Keratinocyte (primary cell): ENCODE measurements around the gene WNT7A. TPM values are rescaled to one million over a fixed set of nuclear protein-coding genes. Genes with fewer than 3 reads are reported as not detected.
"Not testable (repeated sequence)": the region's sequence is repeated elsewhere in the genome, so short reads cannot be mapped to it uniquely, and the experiment has no call there.

ENCODE experiments used
- DNase-seq: peaks from one replicate; pipeline ENCODE4 v3.0.0-alpha.2; 2011; ENCODE audit warnings: low read depth, missing footprints, low spot score
- FAIRE-seq: peaks from 2 replicates; lab custom pipeline; 2011; peaks lifted over from hg19 to GRCh38; lab: Jason Lieb, UNC
- H2AFZ ChIP-seq: 2 replicates; pipeline ENCODE4 v1.6.0; 2012; ENCODE audit warnings: low read length, control low read depth, inconsistent platforms; ENCODE audit not compliant: control insufficient read depth
- H3K27ac ChIP-seq: 2 replicates; pipeline ENCODE4 v1.5.1; 2011; ENCODE audit warnings: low read length; ENCODE audit not compliant: control insufficient read depth, insufficient read depth
- H3K27me3 ChIP-seq: 3 replicates; pipeline ENCODE4 v1.6.0; 2011; ENCODE audit warnings: low read length; ENCODE audit not compliant: control insufficient read depth, insufficient read depth; ENCODE audit errors: extremely low read depth
- H3K36me3 ChIP-seq, 2 experiments: 2 replicates in 1 of 2; 3 replicates in 1 of 2; pipeline ENCODE4 v1.5.1; 2011; ENCODE audit warnings: low read length in 2 of 2, mild to moderate bottlenecking in 1 of 2; ENCODE audit not compliant: control insufficient read depth in 2 of 2, insufficient read depth in 2 of 2; ENCODE audit errors: extremely low read depth in 1 of 2
- H3K4me1 ChIP-seq: 3 replicates; pipeline ENCODE4 v1.5.1; 2011; ENCODE audit warnings: low read length; ENCODE audit not compliant: control insufficient read depth, insufficient read depth; ENCODE audit errors: extremely low read depth
- H3K4me2 ChIP-seq: 3 replicates; pipeline ENCODE4 v1.6.0; 2011; ENCODE audit warnings: low read depth, low read length; ENCODE audit not compliant: control insufficient read depth, insufficient read depth; ENCODE audit errors: extremely low read depth
- H3K4me3 ChIP-seq, 3 experiments: fragments of 200-600 bp in 1 of 3; sonication (generic) in 1 of 3; 2 replicates in 2 of 3; 3 replicates in 1 of 3; pipeline ENCODE4 v1.5.1; 2011 to 2016; ENCODE audit warnings: low read length in 3 of 3, mild to moderate bottlenecking in 3 of 3, control low read depth in 2 of 3, inconsistent platforms in 1 of 3, low read depth in 1 of 3, mixed read lengths in 1 of 3, mixed run types in 1 of 3, moderate library complexity in 1 of 3; ENCODE audit not compliant: control insufficient read depth in 2 of 3, insufficient read depth in 2 of 3; ENCODE audit errors: extremely low read depth in 1 of 3
- H3K79me2 ChIP-seq: 2 replicates; pipeline ENCODE4 v1.6.0; 2012; ENCODE audit warnings: low read length; ENCODE audit not compliant: control insufficient read depth, insufficient read depth
- H3K9ac ChIP-seq: 3 replicates; pipeline ENCODE4 v1.6.0; 2011; ENCODE audit warnings: low read length; ENCODE audit not compliant: control insufficient read depth, insufficient read depth; ENCODE audit errors: extremely low read depth
- H3K9me1 ChIP-seq: 3 replicates; pipeline ENCODE4 v1.6.0; 2011; ENCODE audit warnings: low read length; ENCODE audit not compliant: control insufficient read depth, insufficient read depth; ENCODE audit errors: extremely low read depth
- H3K9me3 ChIP-seq: 2 replicates; pipeline ENCODE4 v1.5.1; 2012; ENCODE audit warnings: low read depth, low read length; ENCODE audit not compliant: control insufficient read depth
- H4K20me1 ChIP-seq: 3 replicates; pipeline ENCODE4 v1.6.0; 2011; ENCODE audit warnings: low read length; ENCODE audit not compliant: control insufficient read depth, insufficient read depth; ENCODE audit errors: extremely low read depth
- CTCF ChIP-seq, 3 experiments: IDR thresholded peaks in 1 of 3; conservative IDR thresholded peaks in 1 of 3; optimal IDR thresholded peaks in 1 of 3; 2 replicates in 2 of 3; 3 replicates in 1 of 3; pipeline versions ENCODE3 to v1.5.1; 2011; ENCODE audit warnings: low read length in 3 of 3, mild to moderate bottlenecking in 3 of 3, moderate library complexity in 2 of 3, control low read depth in 1 of 3, inconsistent platforms in 1 of 3; ENCODE audit not compliant: insufficient read depth in 2 of 3; ENCODE audit errors: extremely low read depth in 1 of 3
- EZH2 ChIP-seq: IDR thresholded peaks from one replicate; pipeline ENCODE4 v1.6.1; 2012; ENCODE audit warnings: inconsistent platforms, mild to moderate bottlenecking, low read length, moderate library complexity
- dilution Hi-C: fragments of 300-500 bp; cut with MboI; formaldehyde crosslinking; loops from one replicate; pipeline ENCODE4 v1.7.0; 2020; ENCODE audit warnings: low sequenced_read_pairs; ENCODE audit not compliant: extremely low pct_ligation_motif_present
- polyA minus RNA-seq, 3 experiments: library from RNA; depleted of rRNA, polyadenylated mRNA; stranded (reverse); fragments of >200 nt; gene quantifications; 1 replicate in 1 of 3; 2 replicates in 1 of 3; 3 replicates in 1 of 3; pipeline ENCODE4 v1.2.3, GENCODE V29; 2011
- polyA plus RNA-seq, 5 experiments: library from polyadenylated mRNA; depleted of rRNA in 3 of 5; stranded (reverse) in 3 of 5; stranded (forward) in 1 of 5; unstranded in 1 of 5; fragments of >200 nt; gene quantifications; 1 replicate in 1 of 5; 2 replicates in 3 of 5; 3 replicates in 1 of 5; pipeline versions ENCODE4 v1.2.1 to v1.2.3, GENCODE V29; 2011 to 2012; ENCODE audit warnings: missing spikeins in 2 of 5, low read depth in 1 of 5, low replicate concordance in 1 of 5

The WNT7A gene
- 13.0 to 36.7 TPM (median 20.3 TPM) in 3 replicates for polyA plus RNA-seq
- polyA plus RNA-seq (2011; ENCODE audit: low read depth): 5.5 TPM
- 16.2 and 26.7 TPM in 2 replicates for polyA plus RNA-seq (2011; cell fraction: cytosol; rRNA removed)
- polyA plus RNA-seq (2011; cell fraction: nucleus; rRNA removed): 26.3 and 31.8 TPM in 2 replicates
- polyA plus RNA-seq (2012; ENCODE audit: low replicate concordance): 8.2 and 51.3 TPM in 2 replicates
- polyA minus RNA-seq: 17.3 to 89.8 TPM (median 32.9 TPM) in 3 replicates
- 39.5 TPM for polyA minus RNA-seq (2011; cell fraction: cytosol; rRNA and poly(A)+ RNA removed)
- polyA minus RNA-seq (2011; cell fraction: nucleus; rRNA and poly(A)+ RNA removed): 30.3 and 32.0 TPM in 2 replicates

- TF ChIP-seq CTCF (optimal IDR thresholded peaks at IDR 0.05 in 1 of 3, IDR thresholded peaks at IDR 0.05 in 1 of 3, conservative IDR thresholded peaks at IDR 0.05 in 1 of 3; ENCODE audit: extremely low read depth in 1 of 3, insufficient read depth in 2 of 3, low read length in 3 of 3): peak in 2 of 3 experiments; percentile 84 to 88
- TF ChIP-seq EZH2: no peak
- no peaks in the 10 kb centered on the region for H3K9me1 ChIP-seq
- dilution Hi-C loops: no loop called here
These were observed at the start of gene WNT7A for GRCh38 chr3:13879946-13880810. TSS of gene WNT7A (minus strand) at chr3:13880071. CDS start at chr3:13879816, 255 bp downstream.

DNA sequence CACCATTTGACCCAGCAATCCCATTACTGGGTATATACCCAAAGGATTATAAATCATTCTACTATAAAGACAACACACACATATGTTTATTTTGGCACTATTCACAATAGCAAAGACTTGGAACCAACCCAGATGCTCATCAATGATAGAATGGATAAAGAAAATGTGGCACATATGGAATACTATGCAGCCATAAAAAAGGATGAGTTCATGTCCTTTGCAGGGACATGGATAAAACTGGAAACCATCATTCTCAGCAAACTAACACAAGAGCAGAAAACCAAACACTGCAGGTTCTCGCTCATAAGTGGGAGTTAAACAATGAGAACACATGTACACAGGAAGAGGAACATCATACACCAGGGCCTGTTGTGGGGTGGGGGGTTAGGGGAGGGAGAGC lies 48.9 kb upstream of the WNT7A start:
- H3K27me3 ChIP-seq, H3K4me1 ChIP-seq, DNase-seq, H3K36me3 ChIP-seq, H3K9ac ChIP-seq, H2AFZ ChIP-seq, dilution Hi-C loops, H4K20me1 ChIP-seq, H3K4me2 ChIP-seq, H3K27ac ChIP-seq, H3K79me2 ChIP-seq, FAIRE-seq, H3K4me3 ChIP-seq, H3K9me1 ChIP-seq, H3K9me3 ChIP-seq: not testable (repeated sequence)

More at GRCh38 chr3:13879946-13880810, at the start of gene WNT7A:
- Histone ChIP-seq H3K27ac (peak within 1 kb of the TSS; percentile 52), H4K20me1 (peaks cover 5% of the 10 kb centered on the region), H3K4me1 (peaks cover 13% of the 10 kb centered on the region), H3K4me2 (peak within 1 kb of the TSS; percentile 76), H3K9ac (peak within 1 kb of the TSS; percentile 80), H3K27me3 (peaks cover 4% of the 10 kb centered on the region), H3K79me2 (peaks cover 46% of the 10 kb centered on the region), H2AFZ (peak within 1 kb of the TSS; percentile 45), H3K4me3 (peak within 1 kb of the TSS; percentile 67 to 81 (median 72)), H3K36me3 (peaks cover 7 to 8% of the 10 kb centered on the region in 2 experiments), H3K9me3 (no peaks in the 10 kb centered on the region)
- FAIRE-seq: peak; percentile 41
- no peak for DNase-seq
